Astrocyte of the spinal cord (primary cell): Measurements from ENCODE around the gene TNS1.

Experiments
- DNase-seq: peaks from one replicate; pipeline ENCODE4 v3.0.0; 2011; ENCODE audit warnings: low read depth, low spot score
- H3K4me3 ChIP-seq: 2 replicates; pipeline ENCODE4 v1.5.1; 2011; ENCODE audit warnings: low read depth, mild to moderate bottlenecking, low read length, moderate library complexity
- in situ Hi-C: cut with HindIII; loops from 2 replicates; pipeline ENCODE4 v1.10.0; 2017; ENCODE audit warnings: low sequenced_read_pairs
- TF ChIP-seq, protein P1 (sequence below): IDR thresholded peaks from 2 replicates; pipeline ENCODE4 v1.5.1; 2012; ENCODE audit warnings: low read depth, mild to moderate bottlenecking, low read length, inconsistent platforms

Gene TNS1

DNA sequence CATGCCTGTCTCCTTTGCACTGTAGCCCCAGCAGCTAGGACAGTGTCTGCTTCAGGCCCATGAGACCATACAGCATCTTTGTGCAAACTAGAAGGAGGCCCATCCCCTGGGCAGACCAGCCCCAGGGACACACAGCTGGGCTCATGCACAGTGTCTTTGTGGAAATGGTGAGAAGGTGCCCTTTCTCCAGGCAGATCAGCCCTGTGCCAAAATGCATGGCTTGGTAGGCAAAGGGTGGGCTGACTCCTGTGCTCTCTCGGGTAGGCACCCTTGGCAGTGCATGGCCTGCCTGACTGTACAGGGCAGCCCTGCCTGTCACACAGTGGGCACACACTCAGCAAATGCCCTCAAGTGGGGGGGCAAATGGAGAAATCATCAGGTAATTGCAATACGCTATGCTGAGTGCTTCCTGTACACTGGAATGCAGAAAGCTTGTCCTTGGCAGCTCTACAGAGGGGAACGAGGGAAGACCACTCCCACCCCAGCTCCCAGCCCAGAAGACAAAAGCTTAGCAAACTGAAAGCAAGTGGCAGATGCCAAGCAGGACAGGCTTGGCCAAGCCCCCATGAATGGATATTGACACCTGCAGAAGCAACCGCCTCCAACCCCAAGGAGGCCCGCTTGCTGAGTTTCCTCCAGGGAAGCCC lies 21.6 kb downstream of the TNS1 start:
- TF ChIP-seq, protein P1, sequence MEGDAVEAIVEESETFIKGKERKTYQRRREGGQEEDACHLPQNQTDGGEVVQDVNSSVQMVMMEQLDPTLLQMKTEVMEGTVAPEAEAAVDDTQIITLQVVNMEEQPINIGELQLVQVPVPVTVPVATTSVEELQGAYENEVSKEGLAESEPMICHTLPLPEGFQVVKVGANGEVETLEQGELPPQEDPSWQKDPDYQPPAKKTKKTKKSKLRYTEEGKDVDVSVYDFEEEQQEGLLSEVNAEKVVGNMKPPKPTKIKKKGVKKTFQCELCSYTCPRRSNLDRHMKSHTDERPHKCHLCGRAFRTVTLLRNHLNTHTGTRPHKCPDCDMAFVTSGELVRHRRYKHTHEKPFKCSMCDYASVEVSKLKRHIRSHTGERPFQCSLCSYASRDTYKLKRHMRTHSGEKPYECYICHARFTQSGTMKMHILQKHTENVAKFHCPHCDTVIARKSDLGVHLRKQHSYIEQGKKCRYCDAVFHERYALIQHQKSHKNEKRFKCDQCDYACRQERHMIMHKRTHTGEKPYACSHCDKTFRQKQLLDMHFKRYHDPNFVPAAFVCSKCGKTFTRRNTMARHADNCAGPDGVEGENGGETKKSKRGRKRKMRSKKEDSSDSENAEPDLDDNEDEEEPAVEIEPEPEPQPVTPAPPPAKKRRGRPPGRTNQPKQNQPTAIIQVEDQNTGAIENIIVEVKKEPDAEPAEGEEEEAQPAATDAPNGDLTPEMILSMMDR: no peak

DNA sequence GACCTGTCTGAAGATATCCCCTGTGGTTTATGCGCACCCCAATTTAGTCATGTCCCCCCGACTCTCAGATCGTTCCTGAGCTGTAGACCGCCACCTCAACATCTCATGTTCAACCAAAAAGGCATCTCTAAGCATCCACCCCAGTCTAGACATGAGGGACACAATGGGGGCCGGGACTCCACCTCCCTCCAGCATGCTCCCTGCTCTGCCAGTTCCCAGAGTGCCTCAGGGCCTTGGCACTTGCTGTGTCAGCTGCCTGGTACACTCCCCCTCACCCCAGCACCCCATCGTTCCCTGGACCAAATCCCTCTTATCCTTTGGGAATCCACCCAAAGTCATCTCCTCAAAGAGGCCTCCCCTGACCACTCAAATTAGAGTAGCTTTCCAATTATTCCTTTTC lies 22.2 kb downstream of the TNS1 start:
- DNase-seq: no peak
- no peak overlapping the region for H3K4me3 ChIP-seq
- TF ChIP-seq, protein P1: no peak
- in situ Hi-C loops: no loop called here

More for the DNA sequence above, 21.6 kb downstream of the TNS1 start:
- in situ Hi-C loops: no loop called here
- H3K4me3 ChIP-seq: no peak overlapping the region
- DNase-seq: no peak

DNA sequence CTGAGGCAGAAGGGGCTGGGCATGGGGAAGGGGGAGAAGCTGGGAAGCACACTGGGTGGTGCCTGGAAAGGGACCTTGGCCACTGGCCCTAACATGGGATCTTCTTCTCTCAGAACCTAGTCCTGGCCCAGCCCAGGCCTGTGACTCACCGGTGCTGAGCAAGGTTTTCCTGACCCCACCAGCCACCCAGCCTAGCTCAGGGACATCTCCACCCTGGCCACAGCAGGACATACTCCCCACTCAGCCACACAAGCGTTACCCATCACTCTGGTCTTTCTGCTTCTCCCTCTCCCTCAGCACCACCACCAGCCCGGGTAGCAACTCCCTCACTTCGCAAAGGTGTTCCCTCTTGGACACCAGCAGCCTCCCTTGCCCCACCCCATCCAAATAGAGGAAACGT lies 22.8 kb downstream of the TNS1 start:
- H3K4me3 ChIP-seq: no peak overlapping the region
- TF ChIP-seq, protein P1: no peak
- DNase-seq: no peak
- in situ Hi-C loops: no loop called here

DNA sequence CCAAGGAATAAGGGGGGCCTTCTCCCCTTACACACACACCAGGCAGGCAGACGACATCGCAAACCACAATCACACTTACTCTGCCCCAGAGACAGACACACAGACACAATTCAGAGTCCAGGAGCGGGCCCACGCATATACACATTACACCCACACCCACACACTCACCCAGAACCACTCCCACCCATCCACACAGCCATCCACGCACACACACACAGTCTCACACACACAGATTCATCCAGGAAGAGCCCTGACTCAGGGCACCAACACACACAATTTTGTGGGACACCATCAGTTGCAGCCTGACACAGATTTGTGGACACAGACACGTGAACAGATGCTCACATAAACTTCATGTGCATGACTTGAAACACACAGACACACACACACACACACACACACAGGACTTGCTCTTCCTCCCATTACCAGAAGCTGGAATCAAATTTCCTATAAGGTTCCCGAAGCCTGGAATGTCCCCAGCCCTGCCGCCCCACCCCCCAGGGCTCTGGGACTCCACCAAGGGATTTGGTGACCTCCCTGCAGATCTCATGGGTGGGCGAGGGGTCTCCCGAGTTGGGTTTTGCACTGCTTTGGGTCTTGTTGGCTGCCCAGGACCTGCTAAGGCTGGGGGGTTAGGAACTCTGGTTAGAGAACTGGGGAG lies 23.5 kb downstream of the TNS1 start:
- H3K4me3 ChIP-seq: peak overlapping the region; percentile 17
- DNase-seq: peak; percentile 38
- in situ Hi-C loops: no loop called here
- TF ChIP-seq, protein P1: no peak

DNA sequence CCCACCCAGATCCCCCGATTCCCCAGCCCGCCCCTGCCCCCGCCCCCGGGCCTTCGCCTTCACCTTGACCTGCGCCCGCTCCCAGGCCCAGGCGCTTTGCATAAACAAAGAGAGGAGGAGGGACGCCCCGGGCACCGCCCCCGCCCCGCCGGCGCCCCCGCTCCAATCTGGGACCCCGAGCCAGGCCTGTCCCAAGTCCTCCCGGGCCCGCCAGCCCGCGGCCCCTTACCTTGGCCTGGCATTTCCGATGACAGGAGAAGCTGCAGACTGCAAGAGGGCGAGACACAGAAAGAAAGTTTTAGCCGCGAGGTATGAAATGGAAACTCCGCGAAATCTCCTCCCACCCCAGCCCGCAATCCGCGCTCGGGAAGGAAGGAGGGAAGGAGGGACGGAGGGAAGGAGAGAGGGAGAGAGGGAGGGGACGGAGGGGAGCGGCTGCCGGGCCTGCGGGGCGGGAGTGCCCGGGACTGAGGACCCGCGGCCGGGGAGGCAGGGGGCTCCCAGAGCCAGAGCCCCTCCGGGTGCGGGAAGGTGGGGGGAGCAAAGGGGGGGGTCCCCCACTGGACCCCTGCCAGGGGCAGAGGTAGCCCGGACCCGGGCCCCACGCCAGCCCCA lies 24.2 kb downstream of the TNS1 start:
- no peak for DNase-seq
- peak overlapping the region; percentile 17 for H3K4me3 ChIP-seq
- TF ChIP-seq, protein P1: no peak
- in situ Hi-C loops: no loop called here

DNA sequence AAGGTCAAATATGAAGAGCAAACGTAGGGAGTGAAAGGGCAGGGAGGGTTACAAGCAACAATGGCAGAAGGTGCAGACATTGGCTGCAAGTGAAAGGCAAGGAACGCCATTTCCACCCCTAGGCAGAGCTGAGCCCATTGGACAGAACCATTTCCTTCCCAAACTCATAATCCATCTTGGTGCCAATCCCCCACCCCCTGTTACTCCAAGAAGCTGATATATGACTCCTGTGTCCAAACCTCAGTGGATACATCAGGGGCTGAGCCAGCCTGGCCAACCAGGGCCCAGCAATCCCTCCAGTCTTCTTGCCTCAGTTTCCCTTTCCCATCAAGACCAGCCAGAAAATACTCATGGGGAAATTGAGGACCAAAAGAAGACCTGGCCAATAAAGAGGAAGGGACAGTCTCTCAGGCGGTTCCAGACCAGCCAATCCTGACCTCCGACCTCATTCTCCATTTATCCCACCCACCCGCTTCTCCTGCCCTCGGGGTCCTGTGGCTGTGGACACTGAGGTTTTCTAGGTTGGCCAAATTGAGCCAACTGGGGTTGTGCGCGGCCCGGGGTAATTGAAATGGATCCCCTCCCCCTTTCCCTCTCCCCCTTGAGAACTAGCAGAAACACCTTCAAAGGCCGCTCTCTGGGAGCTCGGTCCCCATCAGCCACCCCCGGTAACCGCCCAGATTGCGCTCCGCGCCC lies 24.8 kb downstream of the TNS1 start:
- DNase-seq: no peak
- TF ChIP-seq, protein P1: no peak
- H3K4me3 ChIP-seq: no peak overlapping the region
- in situ Hi-C loops: no loop called here
